ENCODE results near the gene SLC35A5.
"Not testable (repeated sequence)": the region's sequence is repeated elsewhere in the genome, so short reads cannot be mapped to it uniquely, and the experiment has no call there.

Gene SLC35A5

GRCh38 chr3:112561734-112562529 is at the start of gene SLC35A5, which contains the start of gene ATG3:
Gene SLC35A5 (plus strand): TSS chr3:112562045. CDS start chr3:112563404, 1,359 bp downstream.
Gene ATG3 (minus strand): TSS chr3:112561962. CDS start chr3:112561528, 434 bp downstream.
- DNase-seq (ENCODE audit: low spot score): peak; percentile 99

GRCh38 chr3:112512320-112512719 is 49.5 kb upstream of the SLC35A5 start:
- no peak for DNase-seq (ENCODE audit: low spot score)

- no peak for DNase-seq (ENCODE audit: low spot score)
Measured at GRCh38 chr3:112514527-112515128, 47.2 kb upstream of the SLC35A5 start.

GRCh38 chr3:112518970-112519369 is 42.9 kb upstream of the SLC35A5 start:
- not testable (repeated sequence) for DNase-seq (ENCODE audit: low spot score)

- peak; percentile 89 for DNase-seq (ENCODE audit: low spot score)
Measured at GRCh38 chr3:112519424-112520001, 42.3 kb upstream of the SLC35A5 start.

- DNase-seq (ENCODE audit: low spot score): not testable (repeated sequence)
Measured at GRCh38 chr3:112524127-112524526, 37.7 kb upstream of the SLC35A5 start.

- DNase-seq (ENCODE audit: low spot score): no peak
Measured at GRCh38 chr3:112530573-112530972, 31.3 kb upstream of the SLC35A5 start.

- DNase-seq (ENCODE audit: low spot score): peak; percentile 45
Measured at GRCh38 chr3:112531358-112531781, 30.5 kb upstream of the SLC35A5 start.

- DNase-seq (ENCODE audit: low spot score): no peak
Measured at GRCh38 chr3:112539825-112540650, 21.8 kb upstream of the SLC35A5 start.

GRCh38 chr3:112546216-112546759 is 15.6 kb upstream of the SLC35A5 start:
- no peak for DNase-seq (ENCODE audit: low spot score)

- DNase-seq (ENCODE audit: low spot score): no peak
Measured at GRCh38 chr3:112550859-112551258, 11.0 kb upstream of the SLC35A5 start.

GRCh38 chr3:112555535-112556170 is 6.2 kb upstream of the SLC35A5 start:
- peak; percentile 50 for DNase-seq (ENCODE audit: low spot score)

GRCh38 chr3:112557976-112558375 is 3.9 kb upstream of the SLC35A5 start:
- no peak for DNase-seq (ENCODE audit: low spot score)

GRCh38 chr3:112560307-112560706 is 1.5 kb upstream of the SLC35A5 start:
- no peak for DNase-seq (ENCODE audit: low spot score)

GRCh38 chr3:112560721-112561483 is 943 bp upstream of the SLC35A5 start:
- DNase-seq (ENCODE audit: low spot score): peak; percentile 58

- DNase-seq (ENCODE audit: low spot score): no peak
Measured at GRCh38 chr3:112561484-112561733, 436 bp upstream of the SLC35A5 start.

GRCh38 chr3:112564247-112564939 is 2.5 kb downstream of the SLC35A5 start:
- DNase-seq (ENCODE audit: low spot score): not testable (repeated sequence)

GRCh38 chr3:112564940-112565305 is 3.1 kb downstream of the SLC35A5 start:
- DNase-seq (ENCODE audit: low spot score): no peak

GRCh38 chr3:112568642-112569041 is 6.8 kb downstream of the SLC35A5 start:
- no peak for DNase-seq (ENCODE audit: low spot score)

- DNase-seq (ENCODE audit: low spot score): no peak
Measured at GRCh38 chr3:112569265-112569664, 7.4 kb downstream of the SLC35A5 start.

Data from pons (tissue), 1 donor.